Hematopoietic multipotent progenitor cell treated with erythropoietin and hydrocortisone succinate and interleukin-3 and kit ligand, for 8 days (in vitro differentiated cells): ENCODE data around the gene OR2S2.
"Not testable (repeated sequence)": the region's sequence is repeated elsewhere in the genome, so short reads cannot be mapped to it uniquely, and the experiment has no call there.

Experiments used
- DNase-seq: peaks from one replicate; pipeline ENCODE4 v3.0.0-alpha.2; 2015

OR2S2 gene, protein sequence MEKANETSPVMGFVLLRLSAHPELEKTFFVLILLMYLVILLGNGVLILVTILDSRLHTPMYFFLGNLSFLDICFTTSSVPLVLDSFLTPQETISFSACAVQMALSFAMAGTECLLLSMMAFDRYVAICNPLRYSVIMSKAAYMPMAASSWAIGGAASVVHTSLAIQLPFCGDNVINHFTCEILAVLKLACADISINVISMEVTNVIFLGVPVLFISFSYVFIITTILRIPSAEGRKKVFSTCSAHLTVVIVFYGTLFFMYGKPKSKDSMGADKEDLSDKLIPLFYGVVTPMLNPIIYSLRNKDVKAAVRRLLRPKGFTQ

DNA sequence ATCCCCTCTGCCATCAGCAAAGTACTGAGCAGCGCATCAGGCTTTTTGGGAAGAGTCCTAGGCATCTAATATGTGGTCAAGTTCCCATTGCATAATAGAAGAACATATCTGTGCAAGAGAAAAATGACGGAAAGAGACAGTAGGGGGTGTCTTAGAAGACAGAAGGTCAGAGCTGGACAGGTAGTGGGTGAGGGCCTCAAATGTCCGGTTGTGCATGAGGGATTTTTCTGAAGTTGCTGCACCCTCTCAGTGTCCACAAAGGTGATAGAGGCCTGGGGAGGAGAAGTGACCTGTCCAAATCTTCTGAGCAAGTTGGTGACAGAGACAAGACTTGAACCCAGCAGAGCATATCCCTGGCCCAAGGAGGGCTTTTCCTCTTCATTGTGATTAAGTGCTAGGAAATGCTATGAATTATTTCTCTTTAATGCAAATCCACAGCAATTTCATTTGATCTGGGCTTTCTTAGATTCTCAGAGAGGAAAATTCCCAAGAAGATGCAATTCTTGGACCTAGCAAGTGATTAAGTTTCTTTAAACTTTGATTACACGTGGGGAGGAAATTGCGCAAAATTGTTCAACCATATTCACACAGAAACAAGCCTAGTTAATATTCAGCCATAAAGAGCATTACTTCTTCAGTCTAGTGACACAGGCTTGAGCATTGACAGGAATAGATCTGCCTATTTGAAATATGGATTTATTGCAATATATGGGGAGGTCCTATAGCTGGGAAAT lies at the start of gene OR2S2:
OR2S2 (minus strand) TSS at position 51 of the 734 bp plus-strand sequence. CDS start 56 bp downstream, outside the sequence.
- DNase-seq, result no peak

DNA sequence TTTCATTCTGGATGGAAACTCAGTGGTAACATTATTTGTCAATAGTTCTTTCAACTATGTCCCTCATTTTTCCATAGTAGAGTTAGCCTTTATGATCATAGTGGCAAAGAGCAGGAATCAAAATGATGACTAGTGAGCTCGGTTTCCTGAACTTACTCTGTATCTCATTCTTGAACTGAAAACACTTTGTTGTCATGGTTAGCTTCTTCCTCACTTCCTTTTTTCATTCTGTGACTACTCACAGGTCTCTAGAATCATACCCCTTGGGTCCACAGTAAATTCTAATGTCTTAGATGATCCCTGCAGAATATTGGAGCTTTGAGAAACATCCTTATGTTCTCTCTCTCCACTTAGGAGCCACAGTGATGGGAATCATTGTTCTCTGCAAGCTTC lies 49.4 kb upstream of the OR2S2 start:
- no peak for DNase-seq

DNA sequence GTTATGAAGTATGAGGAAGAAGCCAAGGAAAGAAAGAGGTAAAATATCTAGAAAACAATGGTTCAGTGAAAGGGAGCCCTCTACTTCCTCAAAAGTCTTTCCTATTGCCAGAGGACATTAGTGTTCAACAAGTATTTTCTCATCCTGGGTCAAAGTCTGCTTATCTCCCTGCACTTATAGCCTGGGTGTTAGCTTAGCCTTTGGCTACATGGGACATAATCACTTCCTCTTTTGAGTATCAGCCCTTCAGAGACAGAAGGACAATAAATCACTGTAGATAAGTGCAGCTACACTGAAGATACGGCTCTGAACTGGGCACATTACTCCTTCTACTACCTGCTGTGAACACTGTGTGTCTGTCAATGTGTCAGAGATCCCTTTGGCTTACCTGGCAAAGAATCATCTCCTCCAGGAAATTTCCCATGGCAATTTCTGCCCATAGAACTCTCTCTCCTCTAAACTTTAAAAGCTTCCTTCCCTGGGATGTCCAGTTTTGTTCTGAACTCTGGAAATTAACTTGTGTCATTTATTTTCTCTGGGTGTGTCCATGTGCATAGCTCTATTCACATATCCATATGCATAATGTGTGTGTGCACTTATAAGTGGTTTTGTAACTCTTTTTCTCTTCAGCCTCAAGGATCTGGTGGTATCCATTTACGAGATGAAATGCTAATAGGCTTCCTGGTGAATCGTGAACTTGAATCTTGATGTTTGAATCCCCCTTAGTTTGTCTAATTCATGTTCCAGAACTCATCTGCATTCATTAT lies 48.8 kb upstream of the OR2S2 start:
- DNase-seq, result peak; percentile 61

DNA sequence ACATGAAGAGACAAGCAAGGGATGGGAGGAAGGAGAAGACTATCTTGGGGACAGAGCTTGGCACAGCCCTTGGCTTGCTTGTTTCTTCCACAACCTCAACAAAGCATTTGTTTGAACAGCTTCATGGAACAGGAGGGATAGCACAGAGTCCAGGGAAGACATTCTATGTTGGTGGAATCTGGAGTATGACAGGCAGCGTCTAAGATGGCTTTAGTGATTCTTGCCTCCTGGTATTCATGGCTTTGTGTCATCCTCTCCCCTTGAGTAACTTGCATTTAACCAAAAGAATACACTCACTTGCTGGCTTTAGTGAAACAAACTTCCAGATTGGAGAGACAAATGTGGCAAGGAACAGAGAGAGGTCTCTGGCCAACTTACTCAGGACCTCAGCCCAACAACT lies 47.9 kb upstream of the OR2S2 start:
- DNase-seq, result no peak

DNA sequence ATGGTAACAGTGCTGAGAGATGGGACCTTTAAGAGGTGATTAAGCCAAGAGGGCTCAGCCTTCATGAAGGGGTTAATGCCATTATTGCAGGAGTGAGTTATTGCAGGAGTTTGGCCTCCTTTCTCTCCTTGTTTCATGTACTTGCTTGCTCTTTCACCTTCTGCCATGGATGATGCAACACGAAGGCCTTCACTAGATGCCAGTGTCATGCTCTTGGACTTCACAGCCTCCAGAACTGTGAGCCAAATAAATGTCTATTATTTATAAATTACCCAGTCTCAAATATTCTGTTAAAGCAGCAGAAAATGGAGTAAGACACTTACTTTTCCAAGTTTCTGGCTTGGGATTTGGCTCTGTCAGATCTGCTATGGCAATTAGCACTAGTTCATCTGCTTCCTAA lies 40.4 kb upstream of the OR2S2 start:
- no peak for DNase-seq

DNA sequence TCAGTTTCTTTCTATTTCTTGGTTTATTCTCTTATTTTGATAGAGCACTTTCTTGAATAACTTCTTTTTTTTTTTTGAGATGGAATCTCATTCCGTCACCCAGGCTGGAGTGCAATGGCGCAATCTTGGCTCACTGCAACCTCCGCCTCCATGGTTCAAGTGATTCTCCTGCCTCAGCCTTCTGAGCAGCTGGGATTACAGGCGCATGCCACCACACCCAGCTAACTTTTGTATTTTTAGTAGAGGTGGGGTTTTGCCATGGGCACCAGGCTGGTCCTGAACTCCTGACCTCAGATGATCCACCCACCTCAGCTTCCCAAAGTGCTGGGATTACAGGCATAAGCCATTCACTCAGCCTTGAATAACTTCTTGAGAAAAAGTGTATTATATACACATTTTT lies 39.1 kb upstream of the OR2S2 start:
- not testable (repeated sequence) for DNase-seq

DNA sequence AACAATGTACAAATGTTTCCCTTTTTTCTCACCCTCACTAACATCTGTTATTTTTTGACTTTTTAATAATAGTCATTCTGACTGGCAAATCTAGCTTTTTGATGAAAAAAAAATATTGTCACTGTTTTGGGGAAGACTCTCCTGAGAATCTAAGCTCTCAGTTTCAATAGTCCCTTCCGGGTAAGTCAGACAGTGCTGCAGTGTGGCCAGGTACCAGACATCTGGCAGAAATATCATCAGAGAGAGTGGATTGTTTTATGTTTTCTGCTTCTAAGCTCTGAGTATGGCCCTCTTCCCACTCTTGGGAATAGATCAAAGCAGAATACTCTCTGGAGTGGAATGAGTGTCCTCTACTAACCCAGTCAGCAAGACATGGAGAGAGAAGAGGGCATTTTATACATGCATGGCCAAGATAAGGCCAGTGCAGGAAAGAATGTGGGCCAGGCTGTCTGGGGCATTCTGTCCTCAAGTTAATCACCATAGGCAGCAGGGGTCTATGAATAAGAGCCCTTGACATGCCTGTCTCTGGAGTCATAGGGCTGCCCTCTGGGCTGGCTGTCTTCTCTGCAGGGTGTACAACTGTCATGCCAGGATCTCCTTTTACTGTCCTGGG lies 38.5 kb upstream of the OR2S2 start:
- DNase-seq, result no peak

DNA sequence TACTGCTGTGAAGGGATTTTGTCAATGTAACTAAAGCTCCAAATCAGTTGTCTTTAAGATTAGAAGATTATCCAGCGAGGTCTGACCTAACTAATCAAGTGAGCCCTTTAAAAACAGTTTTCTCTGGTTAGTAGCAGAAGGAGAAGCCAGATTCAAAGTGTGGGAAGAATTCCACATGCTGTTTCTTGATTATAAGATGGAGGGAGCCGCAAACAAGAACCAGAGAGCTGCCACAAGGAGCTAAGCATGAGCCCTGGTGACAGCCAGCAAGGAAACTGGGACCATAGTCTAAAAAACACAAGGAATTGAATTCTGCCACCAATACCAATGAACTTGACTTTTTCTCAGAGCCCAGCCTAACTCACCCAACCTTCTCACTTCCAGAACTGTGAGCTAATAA lies 37.0 kb upstream of the OR2S2 start:
- no peak for DNase-seq

DNA sequence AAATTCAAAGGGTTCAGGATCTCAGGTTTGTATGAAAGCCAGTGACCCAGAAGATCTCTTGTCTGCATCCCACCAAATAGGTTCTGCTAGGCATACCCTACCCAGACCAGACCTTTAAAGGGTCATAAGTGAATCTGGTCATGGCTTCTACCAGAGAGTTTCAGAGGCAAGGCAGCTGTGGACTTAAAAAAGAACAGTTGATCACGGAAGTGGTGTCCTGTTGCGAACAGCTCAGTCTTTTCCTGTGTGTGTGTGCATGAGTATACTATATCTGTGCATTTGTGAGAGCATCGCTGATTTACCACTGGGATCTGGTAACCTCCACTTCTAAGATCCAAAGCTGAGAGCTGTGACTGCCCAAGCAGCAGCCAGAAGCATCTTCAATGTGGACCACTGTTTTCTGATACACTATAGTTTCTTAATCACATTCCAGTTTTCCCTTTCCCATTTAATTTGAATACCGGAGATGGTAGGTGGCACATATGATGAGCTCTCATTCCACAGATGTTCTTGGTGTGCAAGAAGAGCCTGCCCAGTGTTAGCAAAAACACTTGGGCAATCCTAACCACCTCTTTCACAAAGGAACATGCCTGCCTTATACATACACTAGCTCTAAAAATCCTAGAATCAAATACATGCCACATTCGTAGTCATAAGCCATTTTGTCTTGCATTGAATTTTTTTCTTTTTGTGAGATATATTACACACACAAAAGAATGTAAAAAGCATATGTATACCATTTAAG lies 36.2 kb upstream of the OR2S2 start:
- no peak for DNase-seq

DNA sequence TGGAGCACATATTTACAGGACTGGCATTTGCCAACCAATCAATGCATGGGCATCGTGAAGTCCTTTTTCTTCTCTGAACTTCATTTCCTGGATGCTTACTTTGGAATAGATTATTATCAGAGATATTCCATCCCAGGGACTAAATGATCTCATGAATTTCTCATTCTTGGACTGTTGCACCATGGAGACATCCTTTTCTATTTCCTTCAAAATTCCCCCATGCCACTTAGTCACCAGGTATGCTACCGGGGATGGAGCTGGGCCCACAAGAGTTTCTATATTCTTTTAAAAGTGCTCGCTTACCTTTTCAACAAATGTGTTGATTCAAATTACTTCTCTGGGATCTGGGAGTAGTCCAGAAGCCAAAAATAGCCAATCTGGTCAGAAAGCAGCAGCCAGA lies 35.2 kb upstream of the OR2S2 start:
- not testable (repeated sequence) for DNase-seq

DNA sequence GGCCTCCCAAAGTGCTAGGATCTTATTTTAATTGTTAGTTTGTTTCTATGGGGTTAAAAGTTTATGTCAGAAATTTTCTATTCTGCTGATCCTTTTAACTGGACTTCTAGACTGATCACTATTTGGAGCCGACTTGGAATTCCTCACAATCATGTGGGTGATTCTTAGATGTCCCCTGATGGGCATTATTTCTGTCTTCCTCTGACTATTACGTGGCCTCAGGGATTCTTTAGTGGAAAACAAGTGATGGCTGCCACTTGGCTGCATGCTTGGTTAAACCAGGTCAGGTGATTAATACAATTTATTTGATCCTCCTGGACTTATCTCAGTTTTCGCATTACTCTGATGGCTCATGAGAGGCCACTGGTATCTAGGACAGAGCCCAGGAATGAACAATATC lies 32.2 kb upstream of the OR2S2 start:
- no peak for DNase-seq

DNA sequence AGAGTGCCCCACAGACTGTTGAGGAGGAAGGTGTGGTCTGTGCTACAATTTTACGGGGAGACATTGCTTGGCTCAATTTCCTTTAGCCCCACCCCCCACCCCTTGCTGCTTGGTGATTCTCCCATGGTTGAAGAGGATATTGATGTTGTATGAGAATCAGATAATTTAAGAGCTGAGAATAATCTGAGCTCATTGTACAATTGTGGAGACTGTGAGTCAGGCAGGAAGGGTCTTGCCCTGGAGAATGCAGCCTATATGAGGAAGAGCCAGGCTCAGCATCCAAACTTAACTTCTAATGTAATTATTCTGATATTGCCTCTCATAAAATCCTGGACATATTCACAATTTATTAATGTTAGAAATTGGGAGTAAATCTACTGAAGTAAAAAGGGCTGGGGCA lies 26.1 kb upstream of the OR2S2 start:
- DNase-seq, result no peak

DNA sequence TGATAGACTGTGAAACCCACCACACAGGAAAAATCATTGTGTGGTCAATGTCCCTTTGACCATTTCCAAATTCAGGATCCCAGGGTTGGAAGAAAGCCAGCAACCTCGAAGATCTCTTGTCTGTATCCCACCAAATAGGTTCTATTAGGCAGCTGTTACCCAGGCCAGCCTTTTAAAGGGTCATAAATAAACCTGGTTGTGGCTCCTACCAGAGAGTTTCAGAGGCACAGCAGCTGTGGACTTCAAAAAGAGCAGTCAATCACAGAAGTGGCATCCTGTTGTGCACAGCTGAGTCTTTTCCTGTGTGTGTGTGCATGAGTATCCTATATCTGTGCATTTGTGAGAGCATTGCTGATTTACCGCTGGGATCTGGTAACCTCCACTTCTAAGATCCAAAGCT lies 23.7 kb upstream of the OR2S2 start:
- no peak for DNase-seq

DNA sequence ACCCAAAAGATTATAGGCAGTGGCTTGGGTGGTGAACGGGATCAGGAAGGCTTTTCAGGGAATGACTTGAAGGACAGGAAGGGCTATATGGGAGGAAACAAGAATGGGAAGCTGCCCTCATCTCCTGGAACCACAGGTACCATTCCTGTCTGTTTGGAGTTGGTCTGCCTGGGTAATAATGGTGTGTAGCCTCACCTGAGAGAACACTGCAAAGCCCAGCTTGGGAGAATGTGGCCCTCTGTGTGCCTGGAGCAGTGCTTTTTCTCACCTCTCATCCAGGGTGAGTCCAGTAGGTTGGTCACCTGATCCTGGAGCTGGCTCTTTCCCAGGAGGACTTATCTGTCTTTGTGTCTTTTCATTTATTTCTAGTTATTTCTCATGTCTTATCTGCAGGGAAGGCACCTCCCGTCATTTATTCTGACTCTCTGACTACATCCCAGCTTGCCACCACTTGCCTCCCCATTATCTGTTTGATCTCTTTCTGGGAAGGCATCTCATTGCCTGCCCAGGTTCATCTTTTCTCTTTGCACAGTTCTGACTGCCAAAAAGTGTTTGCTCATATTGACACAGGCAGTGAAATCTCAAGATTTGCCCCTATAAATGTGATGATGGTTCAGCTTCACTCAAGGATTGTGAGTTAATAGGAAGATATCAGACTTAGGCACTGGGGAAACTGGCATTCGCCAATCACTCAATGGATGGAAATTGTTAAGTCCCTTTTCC lies 22.5 kb upstream of the OR2S2 start:
- peak; percentile 2 for DNase-seq

DNA sequence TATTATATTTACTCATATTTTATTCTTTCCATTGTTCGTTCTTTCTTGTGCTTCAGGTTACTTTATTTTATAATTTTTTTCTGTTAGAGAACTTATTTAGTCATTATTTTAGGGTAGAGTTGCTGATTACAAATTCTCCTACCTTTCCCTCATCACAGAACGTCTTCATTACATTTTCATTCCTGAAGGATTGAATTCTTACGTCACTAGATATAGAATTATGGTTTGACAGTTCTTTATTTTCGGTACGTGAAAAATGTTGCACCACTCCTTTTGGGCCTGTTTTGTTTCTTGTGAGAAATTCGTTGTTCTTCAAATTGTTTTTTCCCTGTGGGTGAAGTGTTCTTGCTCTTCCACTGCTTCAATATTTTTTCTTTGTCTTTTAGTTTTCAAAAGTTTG lies 20.8 kb upstream of the OR2S2 start:
- no peak for DNase-seq

DNA sequence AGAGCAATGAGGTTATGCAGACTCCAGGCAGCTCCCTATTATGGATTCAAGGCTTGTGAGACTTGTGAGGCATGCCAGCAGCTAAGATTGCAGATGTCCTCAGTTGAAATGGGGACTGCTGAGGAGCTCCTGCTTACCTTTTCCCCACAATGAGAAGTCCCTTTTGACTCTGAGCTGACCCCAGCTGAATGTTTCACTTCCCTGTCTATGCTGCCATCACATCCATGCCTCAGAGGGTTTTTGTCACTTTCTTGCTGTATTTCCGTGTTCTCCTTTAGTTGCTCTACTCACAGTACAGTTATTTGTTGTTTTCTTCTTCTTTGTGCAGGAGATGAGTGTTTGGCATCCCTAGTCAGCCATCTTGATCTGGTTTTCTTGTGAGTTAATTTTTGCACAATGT lies 18.8 kb upstream of the OR2S2 start:
- no peak for DNase-seq

DNA sequence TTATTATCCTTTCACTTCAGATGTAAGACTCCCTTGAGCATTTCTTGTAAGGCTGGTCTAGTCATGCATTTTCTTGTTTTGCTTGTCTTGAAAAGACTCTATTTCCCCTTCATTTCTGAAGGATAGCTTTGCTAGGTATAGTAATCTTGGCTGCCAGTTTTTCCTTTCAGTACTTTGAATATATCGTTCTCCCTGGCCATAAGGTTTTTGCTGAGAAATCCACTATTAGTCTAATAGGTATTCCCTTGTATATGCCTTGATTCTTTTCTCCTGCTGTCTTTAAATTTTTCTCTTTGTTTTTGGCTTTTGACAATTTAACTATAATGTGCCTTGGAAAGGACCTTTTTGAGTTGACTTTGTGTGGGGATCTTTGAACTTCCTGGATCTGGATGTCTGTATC lies 16.8 kb upstream of the OR2S2 start:
- no peak for DNase-seq

DNA sequence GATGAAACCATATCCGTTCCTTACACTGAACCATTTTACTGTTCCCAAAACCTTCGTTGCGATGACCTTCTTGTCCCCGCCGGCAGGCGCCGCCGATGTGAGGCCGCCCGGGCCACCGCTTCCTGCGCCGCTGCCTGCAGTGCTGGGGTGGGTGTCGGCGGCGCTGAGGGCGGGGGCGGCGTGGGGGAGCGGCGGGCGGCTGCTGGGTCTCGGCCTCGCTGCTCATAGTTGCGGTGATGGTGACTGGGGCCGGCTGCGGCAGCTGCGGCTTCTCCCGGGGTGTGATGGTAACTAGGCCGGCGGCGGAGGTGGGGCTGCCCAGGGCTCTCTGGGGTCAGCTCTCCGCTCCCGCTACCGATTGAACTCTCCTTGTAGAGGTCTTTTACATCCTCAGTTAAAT lies 14.1 kb upstream of the OR2S2 start:
- DNase-seq, result no peak

DNA sequence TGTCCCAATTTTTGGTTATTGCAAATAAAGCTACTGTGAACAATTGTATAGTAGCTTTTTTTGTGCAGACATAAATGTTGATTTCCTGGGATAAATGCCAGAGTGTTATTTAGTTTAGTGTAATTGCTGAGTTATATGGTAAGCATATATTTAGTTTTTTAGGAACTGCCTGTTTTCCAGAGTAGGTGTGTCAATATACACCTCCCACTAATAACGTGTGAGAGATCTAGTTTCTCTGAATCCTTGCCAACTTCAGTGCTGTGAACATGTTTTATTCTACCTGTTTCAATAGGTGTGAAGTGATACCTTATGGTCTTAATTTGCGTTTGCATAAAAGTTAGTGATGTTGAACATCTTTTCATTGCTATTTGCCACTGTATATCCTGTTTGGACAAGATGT lies 9.1 kb upstream of the OR2S2 start:
- no peak for DNase-seq

DNA sequence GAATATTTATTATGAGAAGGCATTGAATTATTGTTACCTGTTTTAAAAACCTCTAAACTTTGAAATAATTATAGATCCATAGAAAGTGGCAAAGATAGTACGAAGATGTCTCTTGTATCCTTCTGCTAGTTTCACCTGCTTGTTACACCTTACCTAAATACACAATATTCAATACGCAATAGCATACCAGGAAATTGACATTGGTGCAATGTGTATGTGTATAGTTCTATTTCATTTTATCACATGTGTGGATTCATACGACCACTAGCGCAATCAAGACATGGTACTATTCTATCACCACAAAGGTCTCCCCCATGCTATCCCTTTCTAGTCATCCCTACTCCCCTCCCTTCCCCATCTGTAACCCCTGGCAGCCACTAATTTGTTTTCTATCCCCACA lies 8.5 kb upstream of the OR2S2 start:
- no peak for DNase-seq

DNA sequence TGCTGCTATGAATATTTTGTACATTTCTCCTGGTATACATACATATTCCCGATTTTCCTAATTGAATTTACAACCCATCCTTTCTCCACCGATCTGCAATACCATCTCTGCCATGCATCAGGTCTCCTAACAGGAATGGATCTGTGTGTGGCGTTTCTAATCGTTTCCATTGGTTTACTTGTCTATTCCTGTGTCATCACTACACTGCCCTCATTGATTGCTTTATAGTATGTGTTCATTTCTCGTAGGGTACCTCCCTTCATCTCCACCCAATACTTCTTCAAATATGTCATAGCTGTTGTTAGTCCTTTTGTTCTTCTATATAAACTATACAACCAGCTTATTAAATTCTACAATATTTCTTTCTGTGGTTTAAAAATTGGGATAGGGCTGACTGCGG lies 7.1 kb upstream of the OR2S2 start:
- DNase-seq, result no peak
